Endothelial cell of umbilical vein (primary cell): ENCODE measurements around the gene SETBP1. TPM values are rescaled to one million over a fixed set of nuclear protein-coding genes. Genes with fewer than 3 reads are reported as not detected.

Experiments
- BruUV-seq: library from RNA; stranded (reverse); fragments of 400-500 nt; replicated peaks from 2 replicates; lab custom pipeline; 2021; lab: Mats Ljungman, UMichigan
- CTCF ChIA-PET: fragments of 300-600, 350-600 bp; sonication (Branson Sonifier 250); formaldehyde crosslinking; loops from one replicate; lab custom pipeline; 2021; ENCODE audit warnings: antibody characterized with exemption, inconsistent platforms; lab: Charles Lee
- POLR2A ChIA-PET: fragments of 300-600, 350-600 bp; sonication (Branson Sonifier 250); formaldehyde crosslinking; loops from one replicate; lab custom pipeline; 2021; ENCODE audit warnings: antibody characterized with exemption, inconsistent platforms; lab: Charles Lee
- DNase-seq: peaks from one replicate; pipeline ENCODE4 v3.0.0-alpha.2; 2011; ENCODE audit warnings: low read depth, low spot score
- FAIRE-seq: peaks from 2 replicates; lab custom pipeline; 2011; peaks lifted over from hg19 to GRCh38; lab: Jason Lieb, UNC
- H2AFZ ChIP-seq: 2 replicates; pipeline ENCODE4 v1.6.0; 2012; ENCODE audit warnings: low read depth, low read length, control low read depth, inconsistent platforms
- H3K27ac ChIP-seq: 2 replicates; pipeline ENCODE4 v1.5.1; 2011; ENCODE audit warnings: low read depth, mild to moderate bottlenecking, control low read depth, low read length, moderate library complexity; ENCODE audit not compliant: insufficient read depth
- H3K27me3 ChIP-seq, 2 experiments: 2 replicates each; pipeline versions ENCODE4 v1.6.0 to v1.6.1; 2011; ENCODE audit warnings: low read length in 2 of 2, mixed read lengths in 1 of 2; ENCODE audit not compliant: control insufficient read depth in 2 of 2, insufficient read depth in 2 of 2
- H3K36me3 ChIP-seq, 2 experiments: 2 replicates in 1 of 2; 3 replicates in 1 of 2; pipeline ENCODE4 v1.5.1; 2011; ENCODE audit warnings: low read length in 2 of 2, mild to moderate bottlenecking in 1 of 2, moderate library complexity in 1 of 2; ENCODE audit not compliant: control insufficient read depth in 2 of 2, insufficient read depth in 2 of 2; ENCODE audit errors: extremely low read depth in 1 of 2
- H3K4me1 ChIP-seq: 3 replicates; pipeline ENCODE4 v1.5.1; 2011; ENCODE audit warnings: mild to moderate bottlenecking, low read length; ENCODE audit not compliant: control insufficient read depth, insufficient read depth; ENCODE audit errors: extremely low read depth
- H3K4me2 ChIP-seq: 2 replicates; pipeline ENCODE4 v1.6.1; 2011; ENCODE audit warnings: low read length, control low read depth, mixed read lengths; ENCODE audit not compliant: insufficient read depth
- H3K4me3 ChIP-seq, 3 experiments: fragments of 200-600 bp in 1 of 3; sonication (generic), shearing (Covaris generic) in 1 of 3; replicated peaks in 1 of 3; 2 replicates each; pipeline ENCODE4 v1.5.1; 2011 to 2016; ENCODE audit warnings: control low read depth in 3 of 3, low read length in 3 of 3, mild to moderate bottlenecking in 2 of 3, inconsistent platforms in 1 of 3, low read depth in 1 of 3, moderate library complexity in 1 of 3; ENCODE audit not compliant: insufficient read depth in 1 of 3
- H3K79me2 ChIP-seq: 2 replicates; pipeline ENCODE4 v1.6.0; 2012; ENCODE audit warnings: low read length, inconsistent platforms; ENCODE audit not compliant: control insufficient read depth, insufficient read depth
- H3K9ac ChIP-seq: replicated peaks from 2 replicates; pipeline ENCODE3; 2011; ENCODE audit warnings: low read length, control low read depth; ENCODE audit not compliant: insufficient read depth; ENCODE audit errors: extremely low read depth
- H3K9me1 ChIP-seq: replicated peaks from 3 replicates; pipeline ENCODE4 v1.6.0; 2011; ENCODE audit warnings: mild to moderate bottlenecking, low read length; ENCODE audit not compliant: control insufficient read depth, insufficient read depth; ENCODE audit errors: extremely low read depth
- H3K9me3 ChIP-seq: replicated peaks from 2 replicates; pipeline ENCODE4 v1.5.1; 2012; ENCODE audit warnings: low read length, inconsistent platforms; ENCODE audit not compliant: control insufficient read depth, insufficient read depth
- H4K20me1 ChIP-seq: replicated peaks from 2 replicates; pipeline ENCODE3; 2011; ENCODE audit warnings: mild to moderate bottlenecking, low read length; ENCODE audit not compliant: control insufficient read depth, insufficient read depth; ENCODE audit errors: extremely low read depth
- CTCF ChIP-seq, 2 donors: IDR thresholded peaks; 1 replicate in 1 of 2; 2 replicates in 1 of 2; pipeline ENCODE4 v1.5.1; 2011; ENCODE audit warnings: low read length in 2 of 2, mild to moderate bottlenecking in 2 of 2, moderate library complexity in 2 of 2, control low read depth in 1 of 2, inconsistent platforms in 1 of 2, low read depth in 1 of 2; ENCODE audit not compliant: insufficient read depth in 1 of 2; ENCODE audit errors: extremely low read depth in 1 of 2
- EZH2 ChIP-seq: IDR thresholded peaks from 2 replicates; pipeline ENCODE4 v1.6.1; 2012; ENCODE audit warnings: borderline replicate concordance, low read depth, mild to moderate bottlenecking, moderate library complexity, low read length, inconsistent platforms; ENCODE audit not compliant: severe bottlenecking
- FOS ChIP-seq: IDR thresholded peaks from 2 replicates; pipeline ENCODE4 v1.6.1; 2011; ENCODE audit warnings: mild to moderate bottlenecking, low read length, moderate library complexity, borderline replicate concordance; ENCODE audit not compliant: insufficient read depth
- GATA2 ChIP-seq: IDR thresholded peaks from 2 replicates; pipeline ENCODE4 v1.7.0; 2011; ENCODE audit warnings: low read depth, mild to moderate bottlenecking, moderate library complexity, mixed read lengths, low read length; ENCODE audit not compliant: insufficient read length, insufficient read depth
- JUN ChIP-seq: IDR thresholded peaks from 2 replicates; pipeline ENCODE4 v1.6.1; 2011; ENCODE audit warnings: borderline replicate concordance, low read depth; ENCODE audit not compliant: insufficient read length, insufficient read depth
- MAX ChIP-seq: IDR thresholded peaks from 2 replicates; pipeline ENCODE4 v1.6.1; 2011; ENCODE audit not compliant: insufficient read depth, insufficient read length
- MYC ChIP-seq: IDR thresholded peaks from one replicate; pipeline ENCODE4 v1.6.1; 2011; ENCODE audit warnings: mild to moderate bottlenecking, low read depth, low read length
- POLR2A ChIP-seq: IDR thresholded peaks from 2 replicates; pipeline ENCODE4 v1.6.1; 2012; ENCODE audit warnings: low read depth, mild to moderate bottlenecking, control low read depth, low read length
- dilution Hi-C: fragments of 300-500 bp; cut with MboI; formaldehyde crosslinking; loops from one replicate; pipeline ENCODE4 v1.15.0; 2019; ENCODE audit warnings: low sequenced_read_pairs; ENCODE audit not compliant: extremely low pct_ligation_motif_present
- intact Hi-C: fragments of 100-400 bp; cut with micrococcal nuclease; formaldehyde crosslinking; loops from one replicate; pipeline ENCODE4 v1.10.0; 2022
- polyA plus RNA-seq, 4 experiments: library from polyadenylated mRNA; depleted of rRNA in 3 of 4; stranded (reverse) in 3 of 4; unstranded in 1 of 4; fragments of >200 nt; gene quantifications; 2 replicates each; pipeline versions ENCODE4 v1.2.1 to v1.2.3, GENCODE V29; 2011 to 2012; ENCODE audit warnings: missing spikeins in 1 of 4
- total RNA-seq: library from RNA; stranded (reverse); gene quantifications from 2 replicates; pipeline ENCODE4 v1.2.3, GENCODE V29; 2021

The SETBP1 gene
- total and polyA plus RNA-seq, 2 donors (not counting 3 experiments of a cell fraction or from before 2014, with no cell fraction given) = 0.76 to 3.1 TPM

GRCh38 chr18:45023519-45023918, 342.8 kb downstream of the SETBP1 start:
- Histone ChIP-seq H3K9ac (no peak overlapping the region), H3K79me2 (no peaks in the 10 kb centered on the region), H3K4me3 (no peak overlapping the region), H3K4me1 (no peaks in the 10 kb centered on the region), H4K20me1 (no peaks in the 10 kb centered on the region), H2AFZ (no peak overlapping the region), H3K9me3 (no peaks in the 10 kb centered on the region), H3K36me3 (no peaks in the 10 kb centered on the region), H3K27ac (no peak overlapping the region), H3K9me1 (no peaks in the 10 kb centered on the region), H3K4me2 (no peak overlapping the region), H3K27me3 (no peaks in the 10 kb centered on the region)
- TF ChIP-seq MAX = no peak
- no peak for TF ChIP-seq MYC
- no peak for TF ChIP-seq POLR2A
- no peak for TF ChIP-seq FOS
- TF ChIP-seq JUN = no peak
- TF ChIP-seq GATA2 = no peak
- TF ChIP-seq EZH2 = no peak
- TF ChIP-seq CTCF (IDR thresholded peaks at IDR 0.05; ENCODE audit: extremely low read depth in 1 of 2, insufficient read depth in 1 of 2, low read depth in 1 of 2, low read length in 2 of 2) = no peak
- dilution Hi-C loops (no loop called here), intact Hi-C loops (no loop called here)
- no peak for DNase-seq
- ChIA-PET CTCF (no interaction called here), POLR2A (no interaction called here)
- no TSS peak for BruUV-seq
- FAIRE-seq = no peak
